Hepatic stellate cell (primary cell): Measurements from ENCODE around the gene PCDHB14.
A peak's percentile ranks its signal among the peaks of the same experiment; 100 is the strongest.
"Not testable (repeated sequence)": the region's sequence is repeated elsewhere in the genome, so short reads cannot be mapped to it uniquely, and the experiment has no call there.

Experiments
- DNase-seq: peaks from one replicate; pipeline ENCODE4 v3.0.0; 2011; ENCODE audit warnings: low spot score

PCDHB14 gene

GRCh38 chr5:141223112-141223783, at the start of gene PCDHB14:
PCDHB14 (plus strand) TSS chr5:141223343; CDS start chr5:141223506, 163 bp downstream.
- peak; percentile 44 for DNase-seq

- not testable (repeated sequence) for DNase-seq
Observed at GRCh38 chr5:141174291-141175104, 48.6 kb upstream of the PCDHB14 start.

- no peak for DNase-seq
Observed at GRCh38 chr5:141175933-141176332, 47.2 kb upstream of the PCDHB14 start.

GRCh38 chr5:141177577-141178191, 45.5 kb upstream of the PCDHB14 start, which contains the start of gene PCDHB8:
PCDHB8 (plus strand) TSS chr5:141177790; CDS start chr5:141178035, 245 bp downstream.
- not testable (repeated sequence) for DNase-seq

GRCh38 chr5:141179371-141179770, 43.8 kb upstream of the PCDHB14 start:
- DNase-seq: not testable (repeated sequence)

- not testable (repeated sequence) for DNase-seq
Observed at GRCh38 chr5:141179876-141180275, 43.3 kb upstream of the PCDHB14 start.

- no peak for DNase-seq
Observed at GRCh38 chr5:141180313-141180712, 42.8 kb upstream of the PCDHB14 start.

- DNase-seq: peak; percentile 47
Observed at GRCh38 chr5:141182248-141182647, 40.9 kb upstream of the PCDHB14 start, which contains the start of gene PCDHB16. PCDHB16 (plus strand) TSS chr5:141182387; CDS start chr5:141182560, 173 bp downstream.

GRCh38 chr5:141184117-141184855, 38.9 kb upstream of the PCDHB14 start:
- DNase-seq: not testable (repeated sequence)

- DNase-seq: no peak
Observed at GRCh38 chr5:141186897-141187512, 36.1 kb upstream of the PCDHB14 start, which contains the start of gene PCDHB9. PCDHB9 (plus strand) TSS chr5:141187161; CDS start chr5:141187319, 158 bp downstream.

GRCh38 chr5:141188682-141189081, 34.5 kb upstream of the PCDHB14 start:
- DNase-seq: not testable (repeated sequence)

- not testable (repeated sequence) for DNase-seq
Observed at GRCh38 chr5:141189131-141189530, 34.0 kb upstream of the PCDHB14 start.

GRCh38 chr5:141192110-141192725, 30.9 kb upstream of the PCDHB14 start, which contains the start of gene PCDHB10:
PCDHB10 (plus strand) TSS chr5:141192353; CDS start chr5:141192553, 200 bp downstream.
- peak; percentile 28 for DNase-seq

GRCh38 chr5:141194332-141194731, 28.8 kb upstream of the PCDHB14 start:
- not testable (repeated sequence) for DNase-seq

GRCh38 chr5:141196363-141196762, 26.8 kb upstream of the PCDHB14 start:
- DNase-seq: no peak

- DNase-seq: no peak
Observed at GRCh38 chr5:141199359-141200235, 23.5 kb upstream of the PCDHB14 start, which contains the start of gene PCDHB11. PCDHB11 (plus strand) TSS chr5:141199627; CDS start chr5:141199775, 148 bp downstream.

GRCh38 chr5:141201126-141201525, 22.0 kb upstream of the PCDHB14 start:
- DNase-seq: not testable (repeated sequence)

GRCh38 chr5:141201646-141202045, 21.5 kb upstream of the PCDHB14 start:
- not testable (repeated sequence) for DNase-seq

GRCh38 chr5:141208478-141208877, 14.7 kb upstream of the PCDHB14 start, which contains the start of gene PCDHB12:
PCDHB12 (plus strand) TSS chr5:141208719; CDS start chr5:141208908, 189 bp downstream.
- DNase-seq: no peak
